HG03457 (cell line): Measurements from ENCODE around the gene KDM5B.

Source experiments
- ATAC-seq: cut with Tn5 transposase; IDR thresholded peaks from one replicate; pipeline ENCODE4 v1.9.1; 2021; ENCODE audit warnings: moderate number of reproducible peaks; ENCODE audit not compliant: unreplicated experiment

The KDM5B gene

GRCh38 chr1:202689082-202689481 is 119.1 kb downstream of the KDM5B start:
- ATAC-seq, result no peak

GRCh38 chr1:202688401-202688800 is 119.8 kb downstream of the KDM5B start:
- no peak for ATAC-seq

- ATAC-seq, result no peak
These were observed 120.4 kb downstream of the KDM5B start for GRCh38 chr1:202687798-202688197.

- ATAC-seq, result no peak
These were observed 120.9 kb downstream of the KDM5B start for GRCh38 chr1:202687370-202687769.

- ATAC-seq, result no peak
These were observed 122.6 kb downstream of the KDM5B start for GRCh38 chr1:202685641-202686040.

- ATAC-seq, result no peak
These were observed 123.5 kb downstream of the KDM5B start for GRCh38 chr1:202684716-202685115.

- no peak for ATAC-seq
These were observed 125.2 kb downstream of the KDM5B start for GRCh38 chr1:202683029-202683428.

GRCh38 chr1:202682477-202682876 is 125.7 kb downstream of the KDM5B start:
- ATAC-seq, result no peak

- ATAC-seq, result no peak
These were observed 126.3 kb downstream of the KDM5B start for GRCh38 chr1:202681736-202682420.

- no peak for ATAC-seq
These were observed 127.5 kb downstream of the KDM5B start for GRCh38 chr1:202680586-202681352.

- ATAC-seq, result no peak
These were observed 128.6 kb downstream of the KDM5B start for GRCh38 chr1:202679406-202680177.

GRCh38 chr1:202677433-202677832 is 130.8 kb downstream of the KDM5B start:
- no peak for ATAC-seq
